Gastrocnemius medialis (tissue), 4 donors: ENCODE results near the gene IFT22.

ENCODE experiments used
- CTCF ChIP-seq, 5 experiments: fragments of 450-650 bp in 3 of 5; fragments of 200-600 bp in 2 of 5; sonication (generic) in 2 of 5; IDR thresholded peaks in 4 of 5; conservative IDR thresholded peaks in 1 of 5; 1 replicate in 4 of 5; 2 replicates in 1 of 5; pipeline ENCODE4 v1.5.1; 2016 to 2019; ENCODE audit warnings: antibody characterized with exemption in 5 of 5, mild to moderate bottlenecking in 3 of 5, moderate library complexity in 3 of 5
- POLR2A ChIP-seq, 2 donors: fragments of 450-650 bp; IDR thresholded peaks; one replicate each; pipeline ENCODE4 v1.6.1; 2017; ENCODE audit warnings: antibody characterized with exemption in 2 of 2, mild to moderate bottlenecking in 2 of 2, moderate library complexity in 2 of 2

GRCh38 chr7:101352920-101353308, 31.3 kb upstream of the IFT22 start:
- TF ChIP-seq CTCF (IDR thresholded peaks at IDR 0.05 in 4 of 5, conservative IDR thresholded peaks at IDR 0.05 in 1 of 5) (no peak), POLR2A (IDR thresholded peaks at IDR 0.05) (no peak)
